Measurements from ENCODE around the gene GPNMB.
"Not testable (repeated sequence)": the region's sequence is repeated elsewhere in the genome, so short reads cannot be mapped to it uniquely, and the experiment has no call there.

Gene GPNMB

DNA sequence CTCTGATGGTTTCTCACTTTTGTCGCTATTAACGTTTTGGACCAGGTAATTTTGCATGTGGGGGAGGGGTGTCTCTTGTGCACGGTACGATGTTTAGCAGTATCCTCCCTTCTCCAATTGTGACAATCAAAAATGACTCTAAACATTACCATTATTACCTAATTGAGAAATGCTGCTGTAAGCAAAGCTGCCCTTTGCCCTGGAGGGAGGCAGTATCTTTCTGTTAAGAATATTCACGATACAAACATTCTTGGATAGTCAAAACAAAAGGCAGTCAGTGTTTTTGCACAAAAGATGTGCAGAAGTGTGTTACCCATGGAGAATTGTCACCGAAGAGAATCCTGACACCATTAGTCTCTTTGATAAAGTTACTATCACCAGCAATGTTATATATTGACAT lies 62.2 kb downstream of the GPNMB start:
- DNase-seq: no peak

DNA sequence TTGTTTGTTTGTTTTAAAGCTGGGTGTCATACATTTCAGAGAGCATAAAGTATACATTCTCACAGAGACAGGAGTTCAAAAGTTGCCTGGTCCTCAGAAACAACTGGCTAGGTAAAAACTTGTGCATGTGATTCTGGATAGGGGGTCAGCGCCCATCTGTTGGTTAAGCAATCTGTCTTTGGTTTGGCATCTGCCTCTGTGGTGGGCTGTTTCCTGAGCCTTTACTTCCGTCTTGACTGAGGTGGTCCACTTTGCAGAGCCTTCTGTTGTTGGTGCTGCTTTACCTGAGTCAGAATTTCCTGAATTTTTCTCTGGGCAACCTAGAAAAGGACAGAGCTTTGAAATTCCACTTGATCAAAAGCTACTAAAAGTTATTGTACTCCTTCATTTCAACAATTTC lies 65.6 kb downstream of the GPNMB start:
- DNase-seq: not testable (repeated sequence)

DNA sequence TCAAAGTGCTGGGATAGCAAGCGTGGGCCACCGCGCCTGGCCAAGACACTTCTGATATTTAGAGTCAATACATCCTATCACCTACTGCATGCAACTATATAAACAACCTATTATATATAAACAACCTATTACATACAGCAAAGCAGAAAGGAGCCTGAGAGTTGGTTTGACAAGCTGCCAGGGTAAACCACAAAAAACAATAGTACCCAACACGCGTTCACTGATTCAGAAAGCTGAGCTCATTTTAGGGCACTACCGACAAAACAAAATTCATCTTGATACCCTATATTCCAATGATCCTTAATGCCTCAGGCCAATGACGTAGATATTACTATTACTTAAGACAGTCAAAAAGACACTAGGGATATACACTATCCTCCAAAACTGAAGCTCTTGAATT lies 68.8 kb downstream of the GPNMB start:
- no peak for DNase-seq
